HepG2 (cell line): ENCODE measurements around the gene CPT1B. TPM values are rescaled to one million over a fixed set of nuclear protein-coding genes. Genes with fewer than 3 reads are reported as not detected.

Source experiments
- ATAC-seq: fragments of 200-7000 bp; cut with Tn5 transposase; 3 replicates; pipeline ENCODE4 v1.9.1; 2020; ENCODE audit warnings: mild to moderate bottlenecking, moderate library complexity
- BruUV-seq: library from RNA; stranded (reverse); fragments of 400-500 nt; replicated peaks from 2 replicates; lab custom pipeline; 2021; lab: Mats Ljungman, UMichigan
- CTCF ChIA-PET: fragments of 300-600 bp; formaldehyde crosslinking; extraction: SDS; loops from one replicate; lab custom pipeline; 2021; ENCODE audit warnings: low total read pairs, inconsistent platforms, low intra/inter-chr PET ratio; lab: Yijun Ruan, JAX
- POLR2A ChIA-PET: fragments of 350-600 bp; sonication (Branson Sonifier 250); formaldehyde crosslinking; loops from one replicate; lab custom pipeline; 2020; ENCODE audit warnings: antibody characterized with exemption, inconsistent platforms; lab: Yijun Ruan, JAX
- DNase-seq: peaks from one replicate; pipeline ENCODE4 v3.0.0-alpha.2; 2015; ENCODE audit warnings: low spot score
- FAIRE-seq: peaks from 3 replicates; lab custom pipeline; 2011; peaks lifted over from hg19 to GRCh38; lab: Jason Lieb, UNC
- H2AFZ ChIP-seq: one replicate; pipeline ENCODE4 v1.6.1; 2011; ENCODE audit warnings: low read length, inconsistent platforms
- H3K27ac ChIP-seq: fragments of 300-600 bp; 3 replicates; pipeline ENCODE4 v1.8.0; 2011; ENCODE audit warnings: mixed run types, mild to moderate bottlenecking, mixed read lengths, low read length, inconsistent platforms; ENCODE audit not compliant: insufficient read depth; ENCODE audit errors: extremely low read length
- H3K27me3 ChIP-seq, 2 experiments: fragments of 200-600 bp in 1 of 2; 2 replicates in 1 of 2; 3 replicates in 1 of 2; pipeline versions ENCODE4 v1.6.0 to v1.8.0; 2011; ENCODE audit warnings: low read length in 2 of 2, mild to moderate bottlenecking in 2 of 2, moderate library complexity in 2 of 2, inconsistent platforms in 1 of 2; ENCODE audit not compliant: insufficient read depth in 2 of 2, control insufficient read depth in 1 of 2
- H3K36me3 ChIP-seq, 2 experiments: fragments of 200-600 bp in 1 of 2; replicated peaks in 1 of 2; 2 replicates in 1 of 2; 3 replicates in 1 of 2; pipeline versions ENCODE4 v1.5.1 to v1.8.0; 2011; ENCODE audit warnings: low read length in 2 of 2, inconsistent platforms in 1 of 2; ENCODE audit not compliant: insufficient read depth in 2 of 2, control insufficient read depth in 1 of 2
- H3K4me1 ChIP-seq: 2 replicates; pipeline ENCODE4 v1.5.1; 2012; ENCODE audit warnings: low read length, inconsistent platforms; ENCODE audit not compliant: insufficient read depth
- H3K4me2 ChIP-seq: 2 replicates; pipeline ENCODE4 v1.6.0; 2011; ENCODE audit warnings: low read depth, low read length, inconsistent platforms
- H3K4me3 ChIP-seq, 3 experiments: fragments of 200-600 bp in 1 of 3; sonication (generic), shearing (Covaris generic) in 1 of 3; replicated peaks in 1 of 3; 2 replicates each; pipeline ENCODE4 v1.5.1; 2011 to 2016; ENCODE audit warnings: low read length in 3 of 3, inconsistent platforms in 2 of 3, low read depth in 2 of 3, mild to moderate bottlenecking in 2 of 3, control low read depth in 1 of 3, mixed read lengths in 1 of 3; ENCODE audit not compliant: insufficient read depth in 1 of 3
- H3K79me2 ChIP-seq: one replicate; pipeline ENCODE4 v1.6.1; 2011; ENCODE audit warnings: low read length, inconsistent platforms; ENCODE audit not compliant: insufficient read depth
- H3K9ac ChIP-seq: 2 replicates; pipeline ENCODE4 v1.6.0; 2011; ENCODE audit warnings: mild to moderate bottlenecking, low read depth, low read length, inconsistent platforms; ENCODE audit not compliant: insufficient read depth
- H3K9me3 ChIP-seq: 2 replicates; pipeline ENCODE4 v1.5.1; 2012; ENCODE audit warnings: mild to moderate bottlenecking, low read length
- H4K20me1 ChIP-seq: 2 replicates; pipeline ENCODE4 v1.6.0; 2011; ENCODE audit warnings: inconsistent platforms, mild to moderate bottlenecking, low read length, moderate library complexity; ENCODE audit not compliant: insufficient read depth
- ARID2 ChIP-seq: sonication (generic); formaldehyde crosslinking; IDR thresholded peaks from 2 replicates; pipeline ENCODE4 v1.8.1; 2022; ENCODE audit warnings: mild to moderate bottlenecking, missing genetic modification reagents, borderline replicate concordance
- BORCS8-MEF2B ChIP-seq: sonication (generic); formaldehyde crosslinking; IDR thresholded peaks from 2 replicates; pipeline ENCODE4 v1.8.0; 2022; ENCODE audit warnings: mild to moderate bottlenecking, missing genetic modification reagents
- EP300 ChIP-seq, 3 experiments: sonication (generic) in 1 of 3; formaldehyde crosslinking in 1 of 3; IDR thresholded peaks; 2 replicates each; pipeline versions ENCODE4 v1.5.1 to v1.6.1; 2011 to 2020; ENCODE audit warnings: low read depth in 2 of 3, low read length in 2 of 3, borderline replicate concordance in 1 of 3, improper control_type of control experiment in 1 of 3, mild to moderate bottlenecking in 1 of 3, missing genetic modification reagents in 1 of 3, moderate library complexity in 1 of 3
- HMG20B ChIP-seq: conservative IDR thresholded peaks from 2 replicates; pipeline ENCODE4 v1.6.1; 2016; ENCODE audit warnings: missing genetic modification reagents, missing compliant biosample characterization
- MZF1 ChIP-seq: sonication (generic); formaldehyde crosslinking; IDR thresholded peaks from 2 replicates; pipeline ENCODE4 v1.8.1; 2023; ENCODE audit warnings: mild to moderate bottlenecking, missing genetic modification reagents, borderline replicate concordance
- NBN ChIP-seq: fragments of 450-650 bp; conservative IDR thresholded peaks from 2 replicates; pipeline ENCODE4 v1.6.1; 2017
- PCBP2 ChIP-seq: fragments of 200-400 bp; formaldehyde crosslinking; optimal IDR thresholded peaks from 2 replicates; pipeline ENCODE3; 2018; ENCODE audit warnings: low read length, low read depth; ENCODE audit not compliant: poor library complexity, severe bottlenecking
- SIX1 ChIP-seq: sonication (generic); formaldehyde crosslinking; IDR thresholded peaks from 2 replicates; pipeline ENCODE4 v1.4.0; 2020; ENCODE audit warnings: missing genetic modification reagents, borderline replicate concordance
- YY1 ChIP-seq: IDR thresholded peaks from 2 replicates; pipeline ENCODE4 v1.6.1; 2011; ENCODE audit warnings: low read length, low read depth, moderate library complexity, mild to moderate bottlenecking; ENCODE audit not compliant: insufficient read depth, insufficient replicate concordance
- WGBS: methylation state at CpG from one replicate; pipeline ENCODE4 v1.1.6; 2017; ENCODE audit warnings: low lambda C conversion rate; 5-methylcytosine and 5-hydroxymethylcytosine counted together
- in situ Hi-C: cut with HindIII; loops from 2 replicates; pipeline ENCODE4 v1.10.0; 2017; ENCODE audit warnings: low pct_unique_long_range_greater_than_20kb; ENCODE audit not compliant: extremely low pct_ligation_motif_present
- intact Hi-C: fragments of 100-400 bp; cut with micrococcal nuclease; formaldehyde crosslinking; loops from one replicate; pipeline ENCODE4 v1.10.0; 2022; ENCODE audit not compliant: unreplicated experiment
- polyA plus RNA-seq, 8 experiments: library from polyadenylated mRNA; depleted of rRNA in 3 of 8; stranded (reverse) in 7 of 8; unstranded in 1 of 8; fragments of >200 nt; fragmentation: Illumina TruSeq in 4 of 8; extraction: Trizol in 4 of 8; gene quantifications; 2 replicates each; pipeline versions ENCODE4 v1.2.1 to v1.2.3, GENCODE V29; 2011 to 2016; ENCODE audit warnings: low read depth in 4 of 8, missing spikeins in 1 of 8, mixed read lengths in 1 of 8; ENCODE audit not compliant: insufficient read depth in 1 of 8
- total RNA-seq, 5 experiments: library from RNA; depleted of rRNA; stranded (reverse); fragments of >200 nt; fragmentation: Illumina TruSeq; extraction: Trizol; gene quantifications; 2 replicates each; pipeline ENCODE4 v1.2.3, GENCODE V29; 2016; ENCODE audit warnings: low read depth in 1 of 5
- TF ChIP-seq, protein P1 (sequence below): sonication (generic); formaldehyde crosslinking; IDR thresholded peaks from 2 replicates; pipeline ENCODE4 v1.4.0; 2020; ENCODE audit warnings: mild to moderate bottlenecking, missing genetic modification reagents
- TF ChIP-seq, protein P2 (sequence below): sonication (generic); formaldehyde crosslinking; IDR thresholded peaks from 2 replicates; pipeline ENCODE4 v1.5.0; 2020; ENCODE audit warnings: missing genetic modification reagents
- TF ChIP-seq, protein P3 (sequence below): sonication (generic); formaldehyde crosslinking; IDR thresholded peaks from 2 replicates; pipeline ENCODE4 v1.9.0; 2022; ENCODE audit warnings: low read depth, missing genetic modification reagents

Gene CPT1B
- total and polyA plus RNA-seq, 2 of the 13 experiments (the other 11 are each of a cell fraction or from before 2014, with no cell fraction given): 9.2 to 19.5 TPM

DNA sequence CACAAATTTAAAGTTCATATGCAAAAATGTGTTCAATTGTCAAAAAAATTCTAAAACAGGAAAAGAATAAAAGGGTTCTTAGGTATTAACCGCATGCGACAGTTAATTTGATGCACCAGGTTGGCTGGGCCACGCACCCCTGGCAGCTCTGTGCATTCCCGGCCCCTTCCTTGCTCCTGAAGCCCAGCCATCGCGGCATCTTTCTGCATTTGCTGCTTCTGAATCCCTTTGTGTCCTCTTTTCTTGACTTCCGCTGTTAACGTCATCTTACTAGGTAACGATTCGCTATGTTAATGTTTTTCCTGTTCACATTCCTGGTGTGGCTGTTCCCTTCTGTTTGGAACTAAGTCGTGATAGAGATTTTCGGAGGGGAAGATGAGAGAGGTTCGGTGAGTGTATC, 40.5 kb downstream of the CPT1B start (continued):
- TF ChIP-seq, protein P1, sequence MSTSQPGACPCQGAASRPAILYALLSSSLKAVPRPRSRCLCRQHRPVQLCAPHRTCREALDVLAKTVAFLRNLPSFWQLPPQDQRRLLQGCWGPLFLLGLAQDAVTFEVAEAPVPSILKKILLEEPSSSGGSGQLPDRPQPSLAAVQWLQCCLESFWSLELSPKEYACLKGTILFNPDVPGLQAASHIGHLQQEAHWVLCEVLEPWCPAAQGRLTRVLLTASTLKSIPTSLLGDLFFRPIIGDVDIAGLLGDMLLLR (CRISPR knock-in tag): no peak
- TF ChIP-seq ARID2 (CRISPR knock-in tag): no peak
- no peak for TF ChIP-seq YY1
- TF ChIP-seq PCBP2: no peak

DNA sequence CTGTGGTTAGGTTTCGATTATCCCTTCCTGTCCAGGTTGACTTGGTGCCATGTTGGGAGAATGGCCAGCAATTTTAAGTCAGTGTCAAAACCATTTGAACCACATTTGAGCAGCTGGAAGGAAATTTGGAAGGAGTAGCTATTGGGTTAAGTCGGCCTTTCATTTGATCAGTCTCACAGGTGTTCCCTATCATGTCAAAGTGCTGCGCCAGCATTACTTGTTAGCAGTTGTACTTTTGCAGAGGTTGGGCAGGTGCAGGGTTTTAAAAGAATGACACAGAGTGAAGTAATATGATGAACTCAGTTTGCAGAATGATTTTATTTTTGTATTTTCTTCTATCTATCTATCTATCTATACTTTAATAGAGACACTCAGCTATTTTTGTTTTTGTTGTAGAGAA, 42.0 kb downstream of the CPT1B start:
- Histone ChIP-seq H3K79me2 (no peaks in the 10 kb centered on the region), H3K27me3 (peaks cover 0 to 6% of the 10 kb centered on the region in 2 experiments; a peak in 1 of 5 replicates), H3K4me2 (no peak overlapping the region), H4K20me1 (no peaks in the 10 kb centered on the region), H3K36me3 (no peaks in the 10 kb centered on the region), H3K27ac (no peak overlapping the region), H3K9ac (no peak overlapping the region), H3K4me3 (no peak overlapping the region), H3K9me3 (no peaks in the 10 kb centered on the region), H2AFZ (no peak overlapping the region), H3K4me1 (peaks cover 47% of the 10 kb centered on the region)
- in situ Hi-C loops: no loop called here
- ATAC-seq: no peak
- intact Hi-C loops: no loop called here
- no peak for FAIRE-seq
- 80% methylated on average over 3 of the region's 3 CpGs for WGBS
- CTCF ChIA-PET: no interaction called here
- POLR2A ChIA-PET: interaction anchor here (5.9 kb wide), 1 partner anchor 10 kb away, joined by 34 read pairs; the partner anchor contains the start of gene KLHDC7B
- no TSS peak for BruUV-seq
- TF ChIP-seq, protein P2, sequence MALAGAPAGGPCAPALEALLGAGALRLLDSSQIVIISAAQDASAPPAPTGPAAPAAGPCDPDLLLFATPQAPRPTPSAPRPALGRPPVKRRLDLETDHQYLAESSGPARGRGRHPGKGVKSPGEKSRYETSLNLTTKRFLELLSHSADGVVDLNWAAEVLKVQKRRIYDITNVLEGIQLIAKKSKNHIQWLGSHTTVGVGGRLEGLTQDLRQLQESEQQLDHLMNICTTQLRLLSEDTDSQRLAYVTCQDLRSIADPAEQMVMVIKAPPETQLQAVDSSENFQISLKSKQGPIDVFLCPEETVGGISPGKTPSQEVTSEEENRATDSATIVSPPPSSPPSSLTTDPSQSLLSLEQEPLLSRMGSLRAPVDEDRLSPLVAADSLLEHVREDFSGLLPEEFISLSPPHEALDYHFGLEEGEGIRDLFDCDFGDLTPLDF (CRISPR knock-in tag): no peak
- no peak for TF ChIP-seq SIX1 (CRISPR knock-in tag)
- TF ChIP-seq BORCS8-MEF2B (CRISPR knock-in tag): no peak
- no peak for TF ChIP-seq EP300 (IDR thresholded peaks at IDR 0.05; ENCODE audit: low read depth in 2 of 2, low read length in 2 of 2)
- no peak for TF ChIP-seq EP300 (CRISPR knock-in tag; IDR thresholded peaks at IDR 0.05; ENCODE audit: borderline replicate concordance)
- no peak for TF ChIP-seq HMG20B
- TF ChIP-seq, protein P3, sequence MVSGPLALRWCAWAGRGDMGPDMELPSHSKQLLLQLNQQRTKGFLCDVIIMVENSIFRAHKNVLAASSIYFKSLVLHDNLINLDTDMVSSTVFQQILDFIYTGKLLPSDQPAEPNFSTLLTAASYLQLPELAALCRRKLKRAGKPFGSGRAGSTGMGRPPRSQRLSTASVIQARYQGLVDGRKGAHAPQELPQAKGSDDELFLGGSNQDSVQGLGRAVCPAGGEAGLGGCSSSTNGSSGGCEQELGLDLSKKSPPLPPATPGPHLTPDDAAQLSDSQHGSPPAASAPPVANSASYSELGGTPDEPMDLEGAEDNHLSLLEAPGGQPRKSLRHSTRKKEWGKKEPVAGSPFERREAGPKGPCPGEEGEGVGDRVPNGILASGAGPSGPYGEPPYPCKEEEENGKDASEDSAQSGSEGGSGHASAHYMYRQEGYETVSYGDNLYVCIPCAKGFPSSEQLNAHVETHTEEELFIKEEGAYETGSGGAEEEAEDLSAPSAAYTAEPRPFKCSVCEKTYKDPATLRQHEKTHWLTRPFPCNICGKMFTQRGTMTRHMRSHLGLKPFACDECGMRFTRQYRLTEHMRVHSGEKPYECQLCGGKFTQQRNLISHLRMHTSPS (CRISPR knock-in tag): no peak
- no peak for TF ChIP-seq NBN
- TF ChIP-seq MZF1 (CRISPR knock-in tag): no peak
- no peak for DNase-seq
